Posterior vena cava (tissue), 2 donors: Measurements from ENCODE around the gene PIP5K1C. TPM values are rescaled to one million over a fixed set of nuclear protein-coding genes. Genes with fewer than 3 reads are reported as not detected.
A peak's percentile ranks its signal among the peaks of the same experiment; 100 is the strongest.

Source experiments
- DNase-seq: peaks from one replicate; pipeline ENCODE4 v3.0.0-alpha.2; 2020; ENCODE audit warnings: low spot score
- intact Hi-C, 2 donors: fragments of 100-400 bp; cut with DNase I; formaldehyde crosslinking; loops; one replicate each; pipeline versions ENCODE4 v1.14.1 to v1.14.2; 2022 to 2023
- total RNA-seq, 2 donors: library from RNA; stranded (reverse); fragmentation: NEBNext Ultra II Directional; extraction: Animal tissue kit (Norgen Biotek cat#: 25700); gene quantifications; one replicate each; pipeline ENCODE4 v1.2.1, GENCODE V29; 2021
- donor health status: DM: yes; HTN: yes; CAD: no.
- donor health status: DM: yes; HTN: yes; CAD: no.

PIP5K1C gene
- total RNA-seq, 2 donors from 2014 or later: 80.9 to 85.4 TPM

- intact Hi-C loops: loop anchor here in 1 of 2 donors (2.0 kb wide), 1 partner anchor 31 kb away; no protein-coding TSS in a partner anchor
- DNase-seq: no peak
These were observed 2.4 kb downstream of the PIP5K1C start for GRCh38 chr19:3697671-3698385.

- intact Hi-C loops: no loop called here
- DNase-seq: no peak
These were observed 3.2 kb downstream of the PIP5K1C start for GRCh38 chr19:3697094-3697493.

GRCh38 chr19:3696660-3696995 lies 3.6 kb downstream of the PIP5K1C start:
- intact Hi-C loops: no loop called here
- no peak for DNase-seq

DNA sequence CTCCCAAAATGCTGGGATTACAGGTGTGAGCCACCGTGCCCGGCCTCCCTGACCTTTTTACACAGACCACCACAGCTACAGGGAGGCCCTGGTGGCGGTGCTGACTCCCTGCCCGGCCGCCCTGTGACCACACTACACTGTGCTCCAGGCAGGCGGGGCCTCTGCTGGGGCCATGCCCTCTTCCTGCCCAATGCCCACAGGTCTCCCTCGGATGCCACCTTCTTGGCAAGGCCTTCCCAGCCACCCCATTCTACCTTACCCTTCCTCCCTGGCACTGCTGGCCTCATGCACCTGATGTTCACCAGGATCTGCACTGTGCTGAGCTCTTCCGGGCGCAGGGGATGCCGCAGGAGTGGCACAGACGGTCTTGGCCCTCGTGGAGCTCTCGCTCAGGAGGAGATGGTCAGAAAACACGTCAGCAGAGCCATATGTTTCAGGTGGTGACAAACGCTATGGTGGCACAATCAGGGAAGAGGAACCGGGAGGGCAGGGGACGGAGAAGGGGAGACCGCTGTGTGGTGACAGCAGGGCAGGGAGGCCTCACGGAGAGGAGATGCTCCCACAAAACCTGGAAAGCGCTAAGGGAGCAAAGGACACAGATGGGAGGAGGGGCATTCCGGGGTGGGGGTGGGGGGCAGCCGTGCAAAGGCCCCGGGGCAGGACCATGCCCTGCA lies 4.1 kb downstream of the PIP5K1C start:
- no peak for DNase-seq
- intact Hi-C loops: no loop called here

GRCh38 chr19:3695124-3695733 lies 5.0 kb downstream of the PIP5K1C start:
- intact Hi-C loops: no loop called here
- no peak for DNase-seq

DNA sequence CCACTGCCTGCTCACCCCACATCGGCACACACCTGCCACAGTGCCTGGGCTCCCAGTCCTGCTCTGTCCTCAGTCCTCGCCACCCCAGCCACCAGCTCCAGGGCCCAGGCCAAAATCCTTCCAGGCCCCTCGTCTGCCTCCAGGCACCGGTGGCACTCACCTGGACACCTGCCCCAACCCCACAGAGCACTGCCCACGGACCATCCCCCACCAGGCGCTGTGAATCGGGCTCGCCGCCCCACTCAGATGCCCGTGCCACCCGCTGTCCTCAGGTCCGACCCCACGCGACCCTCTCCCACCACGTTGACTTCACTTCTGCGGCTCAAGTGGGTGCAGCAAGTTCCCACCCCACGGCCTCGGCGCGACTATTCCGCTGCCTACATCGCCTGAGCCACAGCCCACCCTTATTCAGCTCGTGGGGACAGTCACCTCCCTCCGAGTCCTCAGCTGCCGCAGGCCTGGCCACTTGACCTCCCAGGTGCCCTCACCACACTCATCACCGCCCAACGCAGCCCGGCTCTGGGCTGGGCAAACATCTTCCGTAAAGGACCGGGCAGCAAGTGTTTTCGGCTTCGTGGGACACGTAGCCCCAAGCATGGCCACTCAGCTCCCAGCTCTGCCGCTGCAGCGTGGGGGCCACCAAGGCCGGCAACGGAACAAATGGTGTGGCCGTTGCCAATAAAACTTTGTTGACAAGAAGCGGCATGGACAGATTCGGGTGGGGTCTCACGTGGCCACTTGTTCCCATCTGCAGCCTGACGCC lies 5.7 kb downstream of the PIP5K1C start:
- DNase-seq: no peak
- intact Hi-C loops: no loop called here

GRCh38 chr19:3693025-3693925 lies 7.0 kb downstream of the PIP5K1C start:
- DNase-seq: no peak
- intact Hi-C loops: no loop called here

DNA sequence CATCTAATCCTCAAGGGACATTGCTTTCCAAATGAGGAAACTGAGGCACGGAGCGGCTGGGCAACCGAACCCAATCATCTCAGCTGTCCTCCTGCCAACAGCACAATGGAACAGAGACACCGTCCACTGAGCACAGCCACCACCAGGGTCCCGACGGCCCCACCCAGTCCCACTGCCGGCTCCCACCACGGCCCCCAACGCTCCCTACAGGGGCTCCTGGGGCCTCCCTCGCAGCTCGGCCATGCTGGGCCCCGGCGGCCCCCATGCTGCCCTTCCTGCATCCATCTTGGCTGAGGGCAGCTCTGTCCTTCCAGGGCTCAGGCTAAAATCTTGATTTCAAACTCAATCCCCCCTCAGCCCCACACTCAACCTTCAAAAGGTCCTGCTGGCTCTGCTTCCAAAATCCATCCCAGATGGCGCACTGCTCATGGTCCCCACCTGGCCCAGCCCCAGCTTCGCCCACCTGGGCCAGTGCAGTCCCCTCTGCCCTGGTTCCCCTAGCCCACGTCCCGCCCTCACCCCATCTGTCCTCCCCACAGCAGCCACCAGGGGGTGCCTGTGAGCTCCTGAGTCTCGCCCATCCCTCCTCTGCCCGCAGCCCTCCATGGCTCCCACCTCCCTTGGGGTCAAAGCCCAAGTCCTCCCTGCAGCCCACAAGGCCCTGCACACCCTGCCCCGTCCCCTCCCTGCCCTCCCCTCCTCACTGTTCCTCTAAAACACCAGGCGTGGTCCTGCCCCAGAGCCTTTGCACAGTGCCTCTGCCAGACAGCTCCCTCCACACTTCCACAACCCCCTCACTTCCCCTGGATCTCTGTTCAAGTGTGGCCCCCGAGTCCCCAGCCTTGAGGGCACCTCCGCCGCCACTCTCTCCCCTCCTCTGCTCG lies 7.9 kb downstream of the PIP5K1C start:
- DNase-seq: no peak
- intact Hi-C loops: no loop called here

GRCh38 chr19:3691726-3692125 lies 8.5 kb downstream of the PIP5K1C start:
- intact Hi-C loops: no loop called here
- no peak for DNase-seq

GRCh38 chr19:3691372-3691716 lies 8.9 kb downstream of the PIP5K1C start:
- no peak for DNase-seq
- intact Hi-C loops: no loop called here

DNA sequence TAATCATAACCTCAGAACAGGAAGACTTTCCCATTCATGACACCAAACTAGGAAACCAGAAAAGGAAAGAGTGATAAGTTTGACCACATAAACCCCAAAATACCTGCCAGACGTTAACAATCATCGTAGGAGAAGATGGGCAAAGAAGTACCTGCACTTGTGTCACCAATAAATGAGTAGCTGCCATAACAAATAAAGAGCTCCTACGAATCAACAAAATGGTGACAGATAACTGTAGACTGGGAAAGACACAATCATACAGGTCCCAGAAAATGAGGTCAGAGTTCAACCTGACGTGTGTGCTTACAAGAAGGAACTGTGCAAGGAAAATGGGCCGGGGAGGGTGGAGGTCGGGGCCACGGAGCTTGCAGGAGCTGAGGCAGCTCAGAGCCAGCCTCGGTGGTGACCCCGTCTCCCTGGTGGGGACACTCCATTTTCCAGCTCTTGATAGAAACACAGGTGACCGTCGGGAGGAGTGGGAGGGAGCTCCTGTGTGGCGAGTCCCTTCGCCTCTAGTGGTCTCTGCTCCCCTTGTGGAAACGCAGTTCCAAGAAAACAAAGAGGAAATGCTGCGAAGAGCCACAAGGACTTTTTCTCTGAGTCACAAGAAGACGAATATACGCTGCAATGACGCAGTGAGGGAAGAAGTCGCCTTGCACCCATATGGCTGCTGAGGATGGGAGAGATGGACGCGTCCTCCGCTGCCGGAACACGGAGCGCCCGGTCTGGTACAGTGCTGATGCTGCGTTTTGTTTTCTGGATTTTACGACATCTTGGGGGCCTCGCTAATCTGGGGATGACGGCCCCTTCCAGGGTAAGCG lies 9.5 kb downstream of the PIP5K1C start:
- intact Hi-C loops: no loop called here
- no peak for DNase-seq

DNA sequence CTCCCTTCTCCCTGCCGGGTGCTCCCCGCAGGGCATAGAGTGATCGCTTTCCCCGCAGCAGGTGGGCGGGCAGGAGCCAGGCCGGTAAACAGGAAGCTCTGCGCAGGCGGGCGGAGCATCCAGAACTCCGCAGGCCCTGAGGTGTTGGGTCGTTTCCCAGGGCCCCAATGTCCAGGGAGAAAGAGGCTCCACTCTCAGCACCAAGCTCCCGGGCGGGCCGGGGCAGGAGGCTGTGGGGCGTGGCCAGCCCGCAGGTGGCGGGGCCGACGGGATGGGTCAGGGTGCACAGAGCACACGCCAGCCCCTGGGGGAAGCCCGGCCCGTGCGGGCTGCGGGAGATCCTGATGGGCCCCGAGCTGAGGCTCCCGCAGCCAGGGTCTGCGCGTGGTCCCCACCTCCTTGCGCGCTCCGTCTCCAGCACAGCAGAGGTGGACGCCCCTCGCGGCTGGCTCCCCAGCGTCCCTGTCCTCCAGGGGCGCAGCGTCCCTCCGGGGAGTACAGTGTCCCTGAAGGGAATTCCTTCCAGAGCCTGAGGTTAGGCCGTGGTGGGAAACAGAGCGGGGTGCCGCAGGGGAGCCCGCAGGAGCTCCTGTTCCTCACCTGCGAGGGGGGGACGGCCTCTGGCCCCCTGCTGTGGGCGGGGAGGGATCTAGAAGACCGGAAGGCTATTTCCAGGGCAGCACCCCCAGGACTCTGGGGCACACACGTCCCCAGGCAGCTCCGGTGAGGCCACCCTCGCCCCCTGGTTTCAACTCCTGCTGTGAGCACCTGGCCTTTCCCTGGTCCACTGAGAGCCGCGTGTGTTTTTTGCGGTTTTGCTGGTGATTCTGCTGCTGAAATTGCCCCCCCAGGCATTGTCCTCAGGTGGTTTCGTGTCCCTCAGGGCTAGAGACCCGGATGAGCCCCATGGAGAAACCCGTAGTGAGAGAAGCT lies 12.2 kb downstream of the PIP5K1C start:
- DNase-seq: no peak
- intact Hi-C loops: no loop called here

DNA sequence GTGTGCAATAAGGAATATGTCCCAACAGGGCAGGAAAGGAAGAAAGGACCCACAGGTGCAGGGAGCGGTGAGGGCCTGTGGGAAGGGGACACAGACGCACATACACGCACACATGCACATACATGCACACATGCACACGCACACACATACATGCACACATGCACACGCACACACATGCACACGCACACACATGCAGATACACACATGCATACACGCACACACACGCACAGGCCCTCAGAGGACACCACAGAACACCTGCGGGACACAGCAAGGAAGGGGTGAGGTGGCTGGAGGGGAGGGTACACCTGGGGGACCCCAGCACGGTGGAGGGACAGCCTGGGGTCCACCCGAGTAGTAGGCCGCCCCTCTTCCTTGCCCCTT lies 12.9 kb downstream of the PIP5K1C start:
- intact Hi-C loops: no loop called here
- DNase-seq: no peak

- DNase-seq: no peak
- intact Hi-C loops: no loop called here
These were observed 15.4 kb downstream of the PIP5K1C start for GRCh38 chr19:3684817-3685410.

DNA sequence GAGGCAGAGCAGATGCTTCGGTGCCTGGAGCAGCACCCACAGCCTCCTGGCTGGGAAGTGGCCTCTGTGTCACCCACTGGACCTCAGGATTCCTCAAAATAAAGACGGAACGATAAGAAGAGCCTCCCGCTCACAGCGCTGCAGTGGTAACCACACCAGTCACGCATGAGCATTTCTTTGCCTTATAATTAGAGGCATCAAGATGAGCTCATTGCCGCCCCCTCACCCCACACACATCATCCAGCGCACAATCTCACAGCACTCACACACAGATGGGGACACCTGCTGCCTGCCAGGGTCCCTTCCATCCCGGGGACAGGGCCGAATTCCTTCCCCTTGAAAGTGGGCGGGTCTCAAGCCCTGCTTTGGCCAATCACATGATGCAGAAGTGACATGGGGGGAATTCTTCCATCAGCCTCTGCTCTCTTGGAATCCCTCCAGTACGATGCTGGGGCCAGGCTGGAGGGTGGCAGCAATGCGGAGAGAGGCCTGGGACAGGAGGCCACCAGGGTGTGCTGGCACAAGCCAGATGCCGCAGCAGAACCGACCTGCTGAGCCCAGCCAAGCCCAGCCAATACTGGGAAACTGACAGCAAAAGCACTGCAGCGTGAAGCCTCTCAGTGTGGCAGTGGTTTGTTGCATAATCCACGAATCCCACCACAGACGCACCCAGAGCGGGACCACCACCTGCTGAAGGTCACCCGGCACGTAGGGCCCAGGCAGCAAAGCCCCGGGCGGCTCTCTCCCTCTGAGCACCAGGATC lies 16.0 kb downstream of the PIP5K1C start:
- peak; percentile 66 for DNase-seq
- intact Hi-C loops: no loop called here
